K562 (cell line): ENCODE results near the gene CCNT1. TPM values are rescaled to one million over a fixed set of nuclear protein-coding genes. Genes with fewer than 3 reads are reported as not detected.
A peak's percentile ranks its signal among the peaks of the same experiment; 100 is the strongest.

ENCODE experiments used
- ARNT ChIP-seq, 2 experiments: fragments of 450-650 bp; IDR thresholded peaks; 2 replicates each; pipeline ENCODE4 v1.6.1; 2016; ENCODE audit warnings: mild to moderate bottlenecking in 1 of 2
- BACH1 ChIP-seq: fragments of 200-800 bp; sonication (Bioruptor generic); IDR thresholded peaks from 2 replicates; pipeline ENCODE4 v1.6.1; 2016; ENCODE audit warnings: missing genetic modification characterization, missing compliant biosample characterization
- ESRRA ChIP-seq: fragments of 450-650 bp; IDR thresholded peaks from 2 replicates; pipeline ENCODE4 v1.6.1; 2014; ENCODE audit warnings: low read depth, mild to moderate bottlenecking, moderate library complexity, borderline replicate concordance
- ETV1 ChIP-seq: fragments of 450-650 bp; conservative IDR thresholded peaks from 2 replicates; pipeline ENCODE4 v1.6.1; 2016; ENCODE audit warnings: missing genetic modification characterization, control low read depth, low read depth, missing compliant biosample characterization
- HMG20B ChIP-seq: fragments of 250-450 bp; sonication (Bioruptor Pico); IDR thresholded peaks from 2 replicates; pipeline ENCODE4 v1.5.0; 2021; ENCODE audit warnings: mild to moderate bottlenecking
- MEF2A ChIP-seq: IDR thresholded peaks from 2 replicates; pipeline ENCODE4 v1.6.1; 2011; ENCODE audit warnings: low read depth, mild to moderate bottlenecking, low read length, moderate library complexity; ENCODE audit not compliant: control insufficient read depth
- MXI1 ChIP-seq: IDR thresholded peaks from 2 replicates; pipeline ENCODE4 v1.6.1; 2011; ENCODE audit warnings: low read depth, mild to moderate bottlenecking, improper control_type of control experiment, low read length
- RBFOX2 ChIP-seq: fragments of 200-400 bp; formaldehyde crosslinking; IDR thresholded peaks from 2 replicates; pipeline ENCODE4 v1.6.1; 2017; ENCODE audit warnings: low read depth, mild to moderate bottlenecking, low read length, moderate library complexity
- RHOXF2B ChIP-seq: fragments of 250-450 bp; sonication (Bioruptor Pico); conservative IDR thresholded peaks from 2 replicates; pipeline ENCODE4 v1.5.1; 2021
- SMARCA5 ChIP-seq: fragments of 450-650 bp; IDR thresholded peaks from 2 replicates; pipeline ENCODE4 v1.6.1; 2016
- SRF ChIP-seq, 2 experiments: fragments of 250-450, 450-650 bp in 1 of 2; sonication (Bioruptor Pico) in 1 of 2; sonication (generic) in 1 of 2; formaldehyde crosslinking; IDR thresholded peaks; 2 replicates each; pipeline versions ENCODE4 v1.5.0 to v1.5.1; 2020 to 2022; ENCODE audit warnings: mild to moderate bottlenecking in 1 of 2, missing genetic modification reagents in 1 of 2
- ZNF253 ChIP-seq: fragments of 250-450 bp; sonication (Bioruptor Pico); conservative IDR thresholded peaks from 2 replicates; pipeline ENCODE4 v1.6.1; 2021; ENCODE audit warnings: mild to moderate bottlenecking
- ZNF740 ChIP-seq, 3 experiments: fragments of 200-800 bp in 1 of 3; sonication (Bioruptor generic) in 1 of 3; sonication (generic) in 1 of 3; formaldehyde crosslinking in 1 of 3; IDR thresholded peaks; 2 replicates each; pipeline versions ENCODE4 v1.6.1 to v1.8.0; 2016 to 2022; ENCODE audit warnings: mild to moderate bottlenecking in 2 of 3, missing compliant biosample characterization in 2 of 3, missing genetic modification characterization in 2 of 3, missing genetic modification reagents in 1 of 3
- polyA plus RNA-seq, 8 experiments: library from polyadenylated mRNA; depleted of rRNA in 4 of 8; stranded (reverse) in 5 of 8; unstranded in 3 of 8; fragments of >200 nt; fragmentation: Nextera tagmentation in 2 of 8; fragmentation: Illumina TruSeq in 1 of 8; extraction: Ambion mirVana in 2 of 8; extraction: Trizol in 1 of 8; gene quantifications; 2 replicates each; pipeline versions ENCODE4 v1.2.1 to v1.2.3, GENCODE V29; 2011 to 2014; ENCODE audit warnings: inconsistent platforms in 1 of 8, missing spikeins in 1 of 8
- total RNA-seq, 7 experiments: library from RNA; depleted of rRNA in 6 of 7; stranded (reverse); fragments of >200 nt in 6 of 7; fragmentation: Illumina TruSeq in 2 of 7; extraction: Trizol in 2 of 7; gene quantifications; 2 replicates each; pipeline versions ENCODE4 v1.2.1 to v1.2.3, GENCODE V29; 2011 to 2021; ENCODE audit warnings: low replicate concordance in 1 of 7
- TF ChIP-seq, protein P1 (sequence below): fragments of 450-650 bp; IDR thresholded peaks from 2 replicates; pipeline ENCODE4 v1.6.1; 2016; ENCODE audit warnings: mild to moderate bottlenecking, moderate library complexity
- TF ChIP-seq, protein P2 (sequence below), 2 experiments: fragments of 450-650 bp; IDR thresholded peaks; 2 replicates each; pipeline ENCODE4 v1.6.1; 2016

Gene CCNT1
- total and polyA plus RNA-seq, 9 of the 15 experiments (the other 6 are each of a cell fraction or from before 2014, with no cell fraction given), result 9.7 to 52.4 (median 33.4) TPM

DNA sequence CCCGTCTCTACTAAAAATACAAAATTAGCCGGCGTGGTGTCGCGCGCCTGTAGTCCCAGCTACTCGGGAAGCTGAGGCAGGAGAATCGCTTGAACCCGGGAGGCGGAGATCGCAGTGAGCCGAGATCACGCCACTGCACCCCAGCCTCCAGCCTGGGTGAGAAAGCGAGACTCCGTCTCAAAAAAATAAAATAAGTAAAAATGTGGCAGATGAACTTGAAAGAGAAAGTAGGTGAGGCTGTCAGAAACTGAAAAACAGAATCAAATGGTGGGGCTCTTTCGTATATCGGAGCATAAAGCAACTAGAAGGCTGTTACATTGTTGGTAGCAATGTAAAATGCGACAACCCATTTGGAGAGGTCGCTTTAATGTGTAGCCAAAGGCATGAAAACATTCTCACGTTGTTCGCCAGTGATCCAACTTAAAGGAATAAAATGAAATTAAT is 767 bp upstream of the CCNT1 start (continued):
- TF ChIP-seq, protein P1, sequence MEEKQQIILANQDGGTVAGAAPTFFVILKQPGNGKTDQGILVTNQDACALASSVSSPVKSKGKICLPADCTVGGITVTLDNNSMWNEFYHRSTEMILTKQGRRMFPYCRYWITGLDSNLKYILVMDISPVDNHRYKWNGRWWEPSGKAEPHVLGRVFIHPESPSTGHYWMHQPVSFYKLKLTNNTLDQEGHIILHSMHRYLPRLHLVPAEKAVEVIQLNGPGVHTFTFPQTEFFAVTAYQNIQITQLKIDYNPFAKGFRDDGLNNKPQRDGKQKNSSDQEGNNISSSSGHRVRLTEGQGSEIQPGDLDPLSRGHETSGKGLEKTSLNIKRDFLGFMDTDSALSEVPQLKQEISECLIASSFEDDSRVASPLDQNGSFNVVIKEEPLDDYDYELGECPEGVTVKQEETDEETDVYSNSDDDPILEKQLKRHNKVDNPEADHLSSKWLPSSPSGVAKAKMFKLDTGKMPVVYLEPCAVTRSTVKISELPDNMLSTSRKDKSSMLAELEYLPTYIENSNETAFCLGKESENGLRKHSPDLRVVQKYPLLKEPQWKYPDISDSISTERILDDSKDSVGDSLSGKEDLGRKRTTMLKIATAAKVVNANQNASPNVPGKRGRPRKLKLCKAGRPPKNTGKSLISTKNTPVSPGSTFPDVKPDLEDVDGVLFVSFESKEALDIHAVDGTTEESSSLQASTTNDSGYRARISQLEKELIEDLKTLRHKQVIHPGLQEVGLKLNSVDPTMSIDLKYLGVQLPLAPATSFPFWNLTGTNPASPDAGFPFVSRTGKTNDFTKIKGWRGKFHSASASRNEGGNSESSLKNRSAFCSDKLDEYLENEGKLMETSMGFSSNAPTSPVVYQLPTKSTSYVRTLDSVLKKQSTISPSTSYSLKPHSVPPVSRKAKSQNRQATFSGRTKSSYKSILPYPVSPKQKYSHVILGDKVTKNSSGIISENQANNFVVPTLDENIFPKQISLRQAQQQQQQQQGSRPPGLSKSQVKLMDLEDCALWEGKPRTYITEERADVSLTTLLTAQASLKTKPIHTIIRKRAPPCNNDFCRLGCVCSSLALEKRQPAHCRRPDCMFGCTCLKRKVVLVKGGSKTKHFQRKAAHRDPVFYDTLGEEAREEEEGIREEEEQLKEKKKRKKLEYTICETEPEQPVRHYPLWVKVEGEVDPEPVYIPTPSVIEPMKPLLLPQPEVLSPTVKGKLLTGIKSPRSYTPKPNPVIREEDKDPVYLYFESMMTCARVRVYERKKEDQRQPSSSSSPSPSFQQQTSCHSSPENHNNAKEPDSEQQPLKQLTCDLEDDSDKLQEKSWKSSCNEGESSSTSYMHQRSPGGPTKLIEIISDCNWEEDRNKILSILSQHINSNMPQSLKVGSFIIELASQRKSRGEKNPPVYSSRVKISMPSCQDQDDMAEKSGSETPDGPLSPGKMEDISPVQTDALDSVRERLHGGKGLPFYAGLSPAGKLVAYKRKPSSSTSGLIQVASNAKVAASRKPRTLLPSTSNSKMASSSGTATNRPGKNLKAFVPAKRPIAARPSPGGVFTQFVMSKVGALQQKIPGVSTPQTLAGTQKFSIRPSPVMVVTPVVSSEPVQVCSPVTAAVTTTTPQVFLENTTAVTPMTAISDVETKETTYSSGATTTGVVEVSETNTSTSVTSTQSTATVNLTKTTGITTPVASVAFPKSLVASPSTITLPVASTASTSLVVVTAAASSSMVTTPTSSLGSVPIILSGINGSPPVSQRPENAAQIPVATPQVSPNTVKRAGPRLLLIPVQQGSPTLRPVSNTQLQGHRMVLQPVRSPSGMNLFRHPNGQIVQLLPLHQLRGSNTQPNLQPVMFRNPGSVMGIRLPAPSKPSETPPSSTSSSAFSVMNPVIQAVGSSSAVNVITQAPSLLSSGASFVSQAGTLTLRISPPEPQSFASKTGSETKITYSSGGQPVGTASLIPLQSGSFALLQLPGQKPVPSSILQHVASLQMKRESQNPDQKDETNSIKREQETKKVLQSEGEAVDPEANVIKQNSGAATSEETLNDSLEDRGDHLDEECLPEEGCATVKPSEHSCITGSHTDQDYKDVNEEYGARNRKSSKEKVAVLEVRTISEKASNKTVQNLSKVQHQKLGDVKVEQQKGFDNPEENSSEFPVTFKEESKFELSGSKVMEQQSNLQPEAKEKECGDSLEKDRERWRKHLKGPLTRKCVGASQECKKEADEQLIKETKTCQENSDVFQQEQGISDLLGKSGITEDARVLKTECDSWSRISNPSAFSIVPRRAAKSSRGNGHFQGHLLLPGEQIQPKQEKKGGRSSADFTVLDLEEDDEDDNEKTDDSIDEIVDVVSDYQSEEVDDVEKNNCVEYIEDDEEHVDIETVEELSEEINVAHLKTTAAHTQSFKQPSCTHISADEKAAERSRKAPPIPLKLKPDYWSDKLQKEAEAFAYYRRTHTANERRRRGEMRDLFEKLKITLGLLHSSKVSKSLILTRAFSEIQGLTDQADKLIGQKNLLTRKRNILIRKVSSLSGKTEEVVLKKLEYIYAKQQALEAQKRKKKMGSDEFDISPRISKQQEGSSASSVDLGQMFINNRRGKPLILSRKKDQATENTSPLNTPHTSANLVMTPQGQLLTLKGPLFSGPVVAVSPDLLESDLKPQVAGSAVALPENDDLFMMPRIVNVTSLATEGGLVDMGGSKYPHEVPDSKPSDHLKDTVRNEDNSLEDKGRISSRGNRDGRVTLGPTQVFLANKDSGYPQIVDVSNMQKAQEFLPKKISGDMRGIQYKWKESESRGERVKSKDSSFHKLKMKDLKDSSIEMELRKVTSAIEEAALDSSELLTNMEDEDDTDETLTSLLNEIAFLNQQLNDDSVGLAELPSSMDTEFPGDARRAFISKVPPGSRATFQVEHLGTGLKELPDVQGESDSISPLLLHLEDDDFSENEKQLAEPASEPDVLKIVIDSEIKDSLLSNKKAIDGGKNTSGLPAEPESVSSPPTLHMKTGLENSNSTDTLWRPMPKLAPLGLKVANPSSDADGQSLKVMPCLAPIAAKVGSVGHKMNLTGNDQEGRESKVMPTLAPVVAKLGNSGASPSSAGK, result peak; percentile 43; the same call in 1 of the 2 replicates
- 0 out of 2 replicates have a peak, but pooled peaks have one; percentile 41 for TF ChIP-seq BACH1
- no peak; a peak in 1 of 4 replicates for TF ChIP-seq ARNT (IDR thresholded peaks at IDR 0.05)
- TF ChIP-seq ESRRA, result no peak
- peak in 1 of 2 experiments; percentile 15; a peak in 1 of 4 replicates for TF ChIP-seq SRF (CRISPR knock-in tag; IDR thresholded peaks at IDR 0.05)
- no peak for TF ChIP-seq RBFOX2
- TF ChIP-seq ETV1, result no peak
- TF ChIP-seq HMG20B (CRISPR knock-in tag), result no peak
- no peak for TF ChIP-seq ZNF253 (CRISPR knock-in tag)
- no peak for TF ChIP-seq MEF2A
- no peak for TF ChIP-seq RHOXF2B
- TF ChIP-seq, protein P2, sequence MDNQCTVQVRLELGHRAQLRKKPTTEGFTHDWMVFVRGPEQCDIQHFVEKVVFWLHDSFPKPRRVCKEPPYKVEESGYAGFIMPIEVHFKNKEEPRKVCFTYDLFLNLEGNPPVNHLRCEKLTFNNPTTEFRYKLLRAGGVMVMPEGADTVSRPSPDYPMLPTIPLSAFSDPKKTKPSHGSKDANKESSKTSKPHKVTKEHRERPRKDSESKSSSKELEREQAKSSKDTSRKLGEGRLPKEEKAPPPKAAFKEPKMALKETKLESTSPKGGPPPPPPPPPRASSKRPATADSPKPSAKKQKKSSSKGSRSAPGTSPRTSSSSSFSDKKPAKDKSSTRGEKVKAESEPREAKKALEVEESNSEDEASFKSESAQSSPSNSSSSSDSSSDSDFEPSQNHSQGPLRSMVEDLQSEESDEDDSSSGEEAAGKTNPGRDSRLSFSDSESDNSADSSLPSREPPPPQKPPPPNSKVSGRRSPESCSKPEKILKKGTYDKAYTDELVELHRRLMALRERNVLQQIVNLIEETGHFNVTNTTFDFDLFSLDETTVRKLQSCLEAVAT (IDR thresholded peaks at IDR 0.05), result peak in 1 of 2 experiments; percentile 75; a peak in 3 of 4 replicates
- no peak for TF ChIP-seq ZNF740 (CRISPR knock-in tag; IDR thresholded peaks at IDR 0.05)
- TF ChIP-seq ZNF740 (tag; IDR thresholded peaks at IDR 0.05), result no peak
- TF ChIP-seq SMARCA5, result peak; percentile 81; the same call in 1 of the 2 replicates
- TF ChIP-seq MXI1, result no peak
